Measurements from ENCODE around the gene STIMATE.

- TF ChIP-seq CTCF (tag by site-specific recombination; IDR thresholded peaks at IDR 0.05) = no peak
- TF ChIP-seq ZNF658 (tag by site-specific recombination; IDR thresholded peaks at IDR 0.05) = no peak
- TF ChIP-seq ZNF18 (tag by site-specific recombination; IDR thresholded peaks at IDR 0.05) = no peak
- no peak for TF ChIP-seq PATZ1 (tag by site-specific recombination; IDR thresholded peaks at IDR 0.05)
- no peak for TF ChIP-seq ELK4 (IDR thresholded peaks at IDR 0.05; ENCODE audit: borderline replicate concordance, low read depth, low read length)
These were observed 79.5 kb downstream of the STIMATE start for GRCh38 chr3:52817860-52818259.

All from HEK293 (cell line).